H9 (cell line): ENCODE measurements around the gene DSC2. TPM values are rescaled to one million over a fixed set of nuclear protein-coding genes. Genes with fewer than 3 reads are reported as not detected.
"Not testable (repeated sequence)": the region's sequence is repeated elsewhere in the genome, so short reads cannot be mapped to it uniquely, and the experiment has no call there.

ENCODE experiments used
- DNase-seq: peaks from one replicate; pipeline ENCODE4 v3.0.0-alpha.2; 2017
- H2AFZ ChIP-seq: one replicate; pipeline ENCODE4 v1.6.1; 2013; ENCODE audit warnings: mild to moderate bottlenecking, low read length, control low read depth, moderate library complexity
- H2AK5ac ChIP-seq: 2 replicates; pipeline ENCODE4 v1.6.1; 2013; ENCODE audit warnings: low read length, control low read depth, mixed read lengths; ENCODE audit not compliant: insufficient read length
- H2BK120ac ChIP-seq: one replicate; pipeline ENCODE4 v1.6.1; 2013; ENCODE audit warnings: low read depth, mild to moderate bottlenecking, low read length, control low read depth, inconsistent platforms; ENCODE audit not compliant: poor library complexity, severe bottlenecking
- H2BK12ac ChIP-seq: 2 replicates; pipeline ENCODE4 v1.6.1; 2013; ENCODE audit warnings: low read length, control low read depth, mixed read lengths, low read depth; ENCODE audit not compliant: insufficient read length
- H2BK15ac ChIP-seq: 2 replicates; pipeline ENCODE4 v1.6.1; 2013; ENCODE audit warnings: low read depth, low read length, control low read depth
- H2BK20ac ChIP-seq: one replicate; pipeline ENCODE4 v1.6.1; 2013; ENCODE audit warnings: low read depth, mild to moderate bottlenecking, low read length, control low read depth, inconsistent platforms; ENCODE audit not compliant: poor library complexity, severe bottlenecking
- H2BK5ac ChIP-seq: 2 replicates; pipeline ENCODE4 v1.6.1; 2013; ENCODE audit warnings: low read length, control low read depth, mixed read lengths; ENCODE audit not compliant: insufficient read length
- H3K14ac ChIP-seq: 2 replicates; pipeline ENCODE4 v1.6.1; 2013; ENCODE audit warnings: low read length, control low read depth; ENCODE audit not compliant: insufficient read depth
- H3K18ac ChIP-seq: 2 replicates; pipeline ENCODE4 v1.6.1; 2013; ENCODE audit warnings: low read depth, mild to moderate bottlenecking, mixed read lengths, low read length, control low read depth; ENCODE audit not compliant: insufficient read length
- H3K23ac ChIP-seq: 2 replicates; pipeline ENCODE4 v1.6.1; 2013; ENCODE audit warnings: low read length, control low read depth, mixed read lengths, low read depth; ENCODE audit not compliant: insufficient read length
- H3K23me2 ChIP-seq: 2 replicates; pipeline ENCODE4 v1.6.1; 2013; ENCODE audit warnings: low read depth, mild to moderate bottlenecking, mixed read lengths, low read length, control low read depth; ENCODE audit not compliant: insufficient read length, poor library complexity, severe bottlenecking
- H3K27ac ChIP-seq: 2 replicates; pipeline ENCODE4 v1.5.1; 2013; ENCODE audit warnings: low read length, control low read depth, mixed read lengths, low read depth; ENCODE audit not compliant: insufficient read length
- H3K27me3 ChIP-seq: 2 replicates; pipeline ENCODE4 v1.6.1; 2013; ENCODE audit warnings: low read length, control low read depth, inconsistent platforms; ENCODE audit not compliant: insufficient read depth
- H3K4ac ChIP-seq: 2 replicates; pipeline ENCODE4 v1.6.1; 2013; ENCODE audit warnings: low read depth, mild to moderate bottlenecking, control low read depth, inconsistent platforms, low read length, moderate library complexity
- H3K4me1 ChIP-seq: 2 replicates; pipeline ENCODE4 v1.6.1; 2013; ENCODE audit warnings: low read length, control low read depth, inconsistent platforms; ENCODE audit not compliant: insufficient read depth
- H3K4me2 ChIP-seq: 2 replicates; pipeline ENCODE4 v1.6.1; 2013; ENCODE audit warnings: low read length, control low read depth, mixed read lengths; ENCODE audit not compliant: insufficient read length, insufficient read depth
- H3K56ac ChIP-seq: 2 replicates; pipeline ENCODE4 v1.6.1; 2013; ENCODE audit warnings: low read depth, mild to moderate bottlenecking, mixed read lengths, low read length, control low read depth; ENCODE audit not compliant: insufficient read length
- H3K79me1 ChIP-seq: 2 replicates; pipeline ENCODE4 v1.6.1; 2013; ENCODE audit warnings: low read depth, mild to moderate bottlenecking, moderate library complexity, low read length, control low read depth, inconsistent platforms; ENCODE audit not compliant: insufficient read depth, poor library complexity, severe bottlenecking
- H3K79me2 ChIP-seq: 2 replicates; pipeline ENCODE4 v1.6.1; 2013; ENCODE audit warnings: low read length, control low read depth, inconsistent platforms; ENCODE audit not compliant: insufficient read depth
- H3K9ac ChIP-seq: 2 replicates; pipeline ENCODE4 v1.6.1; 2013; ENCODE audit warnings: low read length, control low read depth, mixed read lengths; ENCODE audit not compliant: insufficient read length; ENCODE audit errors: extremely low read depth
- H3K9me3 ChIP-seq: one replicate; pipeline ENCODE4 v1.6.1; 2013; ENCODE audit warnings: low read depth, low read length, inconsistent platforms; ENCODE audit not compliant: control insufficient read depth
- H3T11ph ChIP-seq: one replicate; pipeline ENCODE4 v1.6.1; 2013; ENCODE audit warnings: mild to moderate bottlenecking, low read length, control low read depth, inconsistent platforms
- H4K20me1 ChIP-seq: one replicate; pipeline ENCODE4 v1.6.1; 2013; ENCODE audit not compliant: control insufficient read depth, insufficient read length, insufficient read depth
- H4K5ac ChIP-seq: 2 replicates; pipeline ENCODE4 v1.6.1; 2013; ENCODE audit warnings: low read depth, mild to moderate bottlenecking, mixed read lengths, low read length, control low read depth; ENCODE audit not compliant: insufficient read length
- H4K8ac ChIP-seq: replicated peaks from 2 replicates; pipeline ENCODE4 v1.6.1; 2013; ENCODE audit warnings: low read length, control low read depth, mixed read lengths, low read depth; ENCODE audit not compliant: insufficient read length
- H4K91ac ChIP-seq: 2 replicates; pipeline ENCODE4 v1.6.1; 2013; ENCODE audit warnings: low read depth, mild to moderate bottlenecking, moderate library complexity, mixed read lengths, low read length, control low read depth; ENCODE audit not compliant: insufficient read length
- H3K27ac Mint-ChIP-seq, 3 experiments: 2 replicates in 2 of 3; 3 replicates in 1 of 3; pipeline ENCODE4 v1.8.0; 2020 to 2021; ENCODE audit warnings: mixed read lengths in 3 of 3, mild to moderate bottlenecking in 1 of 3, moderate library complexity in 1 of 3
- H3K27me3 Mint-ChIP-seq: 2 replicates; pipeline ENCODE4 v1.8.0; 2021; ENCODE audit warnings: low read depth, mild to moderate bottlenecking, moderate library complexity, mixed read lengths
- H3K36me3 Mint-ChIP-seq, 3 experiments: 2 replicates in 2 of 3; 3 replicates in 1 of 3; pipeline ENCODE4 v1.8.0; 2020 to 2021; ENCODE audit warnings: low read depth in 3 of 3, mixed read lengths in 3 of 3; ENCODE audit not compliant: insufficient read depth in 1 of 3
- H3K4me1 Mint-ChIP-seq, 2 experiments: 2 replicates each; pipeline ENCODE4 v1.8.0; 2020; ENCODE audit warnings: mixed read lengths in 2 of 2
- H3K4me3 Mint-ChIP-seq, 2 experiments: 2 replicates in 1 of 2; 3 replicates in 1 of 2; pipeline ENCODE4 v1.8.0; 2020 to 2021; ENCODE audit warnings: mild to moderate bottlenecking in 2 of 2, mixed read lengths in 2 of 2, moderate library complexity in 1 of 2
- H3K9me3 Mint-ChIP-seq, 2 experiments: 2 replicates in 1 of 2; 3 replicates in 1 of 2; pipeline ENCODE4 v1.8.0; 2020; ENCODE audit warnings: mild to moderate bottlenecking in 2 of 2, mixed read lengths in 2 of 2, moderate library complexity in 1 of 2
- CTCF ChIP-seq: fragments of 200-600 bp; sonication (generic); conservative IDR thresholded peaks from 3 replicates; pipeline ENCODE4 v1.8.0; 2021; ENCODE audit warnings: antibody characterized with exemption, mild to moderate bottlenecking
- WGBS: extraction: QIAGEN DNeasy Blood & Tissue Kit; methylation state at CpG from one replicate; pipeline ENCODE4 v1.1.7; 2013; ENCODE audit warnings: missing lambda C conversion rate, low lambda C conversion rate, mixed read lengths; ENCODE audit not compliant: insufficient read length; ENCODE audit errors: extremely low coverage; 5-methylcytosine and 5-hydroxymethylcytosine counted together
- total RNA-seq: library from RNA; stranded (reverse); gene quantifications from 2 replicates; pipeline ENCODE4 v1.2.1, GENCODE V29; 2021

The DSC2 gene
- total RNA-seq, 1 experiment from 2014 or later = 26.1 TPM

- no peak overlapping the region for H3K4me2 ChIP-seq
- no peak overlapping the region for H3T11ph ChIP-seq
- H2AK5ac ChIP-seq = no peak overlapping the region
- H3K4ac ChIP-seq = no peak overlapping the region
- no peaks in the 10 kb centered on the region for H3K9me3 ChIP-seq
- no peak overlapping the region for H4K5ac ChIP-seq
- H3K23ac ChIP-seq = no peak overlapping the region
- H3K9ac ChIP-seq = no peak overlapping the region
- H3K18ac ChIP-seq = no peak overlapping the region
- no peaks in the 10 kb centered on the region for H3K4me1 Mint-ChIP-seq
- H2AFZ ChIP-seq = no peak overlapping the region
- H3K27me3 Mint-ChIP-seq = no peaks in the 10 kb centered on the region
- no peak for DNase-seq
- H2BK15ac ChIP-seq = no peak overlapping the region
- H2BK120ac ChIP-seq = no peak overlapping the region
- no peaks in the 10 kb centered on the region for H3K79me2 ChIP-seq
- H4K91ac ChIP-seq = no peak overlapping the region
- H3K4me1 ChIP-seq = no peaks in the 10 kb centered on the region
- no peak overlapping the region for H3K4me3 Mint-ChIP-seq
- H4K20me1 ChIP-seq = no peaks in the 10 kb centered on the region
- no peak overlapping the region for H3K56ac ChIP-seq
- no peak overlapping the region; a peak in 1 of 7 replicates for H3K27ac Mint-ChIP-seq
- H3K23me2 ChIP-seq = no peaks in the 10 kb centered on the region
- H3K27me3 ChIP-seq = no peaks in the 10 kb centered on the region
- H3K36me3 Mint-ChIP-seq = no peaks in the 10 kb centered on the region
- no peak overlapping the region for H2BK12ac ChIP-seq
- WGBS = no CpG with 5 or more reads among the region's 1 CpG
- H3K14ac ChIP-seq = no peak overlapping the region
- no peak overlapping the region for H3K27ac ChIP-seq
- no peak overlapping the region for H2BK20ac ChIP-seq
- TF ChIP-seq CTCF = no peak
- H2BK5ac ChIP-seq = no peak overlapping the region
- no peaks in the 10 kb centered on the region for H3K79me1 ChIP-seq
- peaks cover 0 to 3% of the 10 kb centered on the region in 2 experiments; a peak in 1 of 5 replicates for H3K9me3 Mint-ChIP-seq
- H4K8ac ChIP-seq = no peak overlapping the region
These were observed 23.7 kb upstream of the DSC2 start for GRCh38 chr18:31125878-31126277.

GRCh38 chr18:31123125-31123524 lies 20.9 kb upstream of the DSC2 start:
- H2AK5ac ChIP-seq, H3K27ac Mint-ChIP-seq, H2BK20ac ChIP-seq, H3K79me2 ChIP-seq, H2BK15ac ChIP-seq, H3K4ac ChIP-seq, H3T11ph ChIP-seq, DNase-seq, H4K91ac ChIP-seq, H2BK12ac ChIP-seq, H3K23ac ChIP-seq, H3K56ac ChIP-seq, H3K4me1 ChIP-seq, H4K5ac ChIP-seq, H2AFZ ChIP-seq, H4K20me1 ChIP-seq, H3K14ac ChIP-seq, H3K36me3 Mint-ChIP-seq, H3K9me3 Mint-ChIP-seq, H3K9me3 ChIP-seq, H3K18ac ChIP-seq, H3K4me2 ChIP-seq, H2BK5ac ChIP-seq, H3K27me3 Mint-ChIP-seq, H2BK120ac ChIP-seq, H3K27ac ChIP-seq, H3K79me1 ChIP-seq, H3K9ac ChIP-seq, H3K27me3 ChIP-seq, H3K23me2 ChIP-seq, H4K8ac ChIP-seq, H3K4me3 Mint-ChIP-seq: not testable (repeated sequence)
- peaks cover 11 to 14% of the 10 kb centered on the region in 2 experiments for H3K4me1 Mint-ChIP-seq
- WGBS = no CpG with 5 or more reads among the region's 2 CpGs
